Progenitor cell of endocrine pancreas (in vitro differentiated cells): Measurements from ENCODE around the gene B3GALNT2. TPM values are rescaled to one million over a fixed set of nuclear protein-coding genes. Genes with fewer than 3 reads are reported as not detected.

Experiments
- DNase-seq: peaks from one replicate; pipeline ENCODE4 v3.0.0; 2021; ENCODE audit warnings: low spot score; ENCODE audit not compliant: unreplicated experiment
- H3K27ac Mint-ChIP-seq: 2 replicates; pipeline ENCODE4 v1.8.0; 2021; ENCODE audit warnings: mild to moderate bottlenecking, moderate library complexity, mixed read lengths
- H3K27me3 Mint-ChIP-seq: 2 replicates; pipeline ENCODE4 v1.8.0; 2021; ENCODE audit warnings: mixed read lengths
- H3K36me3 Mint-ChIP-seq: 2 replicates; pipeline ENCODE4 v1.8.0; 2022; ENCODE audit warnings: mixed read lengths; ENCODE audit not compliant: insufficient read depth
- H3K4me1 Mint-ChIP-seq: 2 replicates; pipeline ENCODE4 v1.8.0; 2021; ENCODE audit warnings: low read depth, mixed read lengths
- H3K4me3 Mint-ChIP-seq: 2 replicates; pipeline ENCODE4 v1.8.0; 2021; ENCODE audit warnings: low read depth, mild to moderate bottlenecking, moderate library complexity, mixed read lengths
- H3K9me3 Mint-ChIP-seq: 2 replicates; pipeline ENCODE4 v1.8.0; 2021; ENCODE audit warnings: low read depth, mixed read lengths
- total RNA-seq: library from RNA; stranded (reverse); gene quantifications from 2 replicates; pipeline ENCODE4 v1.2.1, GENCODE V29; 2021
- TF ChIP-seq, protein P1 (sequence below): fragments of 200-600 bp; sonication (generic); IDR thresholded peaks from one replicate; pipeline ENCODE4 v1.5.0; 2021; ENCODE audit warnings: antibody characterized with exemption, mild to moderate bottlenecking; ENCODE audit not compliant: unreplicated experiment

The B3GALNT2 gene
- total RNA-seq, 1 donor from 2014 or later: 49.6 TPM

DNA sequence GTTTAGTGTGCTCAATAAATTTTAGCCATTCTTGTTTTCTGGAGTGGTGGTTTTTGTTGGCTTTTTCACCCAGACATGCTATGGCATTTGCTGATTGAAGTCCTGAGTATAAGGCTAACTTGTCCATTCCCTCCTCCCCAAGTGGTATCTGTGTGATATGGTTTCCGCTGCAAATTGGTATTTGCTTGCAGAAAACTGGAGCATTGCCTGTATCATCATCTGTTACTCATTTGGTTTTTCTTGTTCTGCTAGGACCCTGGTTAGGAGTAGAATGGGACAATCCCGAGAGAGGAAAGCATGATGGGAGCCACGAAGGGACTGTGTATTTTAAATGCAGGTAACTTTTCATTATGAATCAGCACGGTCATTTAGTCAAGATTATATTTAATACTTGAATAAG lies 103.0 kb downstream of the B3GALNT2 start:
- Mint-ChIP-seq H3K36me3 (peaks cover 2% of the 10 kb centered on the region), H3K27me3 (no peaks in the 10 kb centered on the region), H3K4me3 (no peak overlapping the region), H3K9me3 (no peaks in the 10 kb centered on the region), H3K27ac (no peak overlapping the region), H3K4me1 (peaks cover 1% of the 10 kb centered on the region)
- DNase-seq: no peak
- TF ChIP-seq, protein P1, sequence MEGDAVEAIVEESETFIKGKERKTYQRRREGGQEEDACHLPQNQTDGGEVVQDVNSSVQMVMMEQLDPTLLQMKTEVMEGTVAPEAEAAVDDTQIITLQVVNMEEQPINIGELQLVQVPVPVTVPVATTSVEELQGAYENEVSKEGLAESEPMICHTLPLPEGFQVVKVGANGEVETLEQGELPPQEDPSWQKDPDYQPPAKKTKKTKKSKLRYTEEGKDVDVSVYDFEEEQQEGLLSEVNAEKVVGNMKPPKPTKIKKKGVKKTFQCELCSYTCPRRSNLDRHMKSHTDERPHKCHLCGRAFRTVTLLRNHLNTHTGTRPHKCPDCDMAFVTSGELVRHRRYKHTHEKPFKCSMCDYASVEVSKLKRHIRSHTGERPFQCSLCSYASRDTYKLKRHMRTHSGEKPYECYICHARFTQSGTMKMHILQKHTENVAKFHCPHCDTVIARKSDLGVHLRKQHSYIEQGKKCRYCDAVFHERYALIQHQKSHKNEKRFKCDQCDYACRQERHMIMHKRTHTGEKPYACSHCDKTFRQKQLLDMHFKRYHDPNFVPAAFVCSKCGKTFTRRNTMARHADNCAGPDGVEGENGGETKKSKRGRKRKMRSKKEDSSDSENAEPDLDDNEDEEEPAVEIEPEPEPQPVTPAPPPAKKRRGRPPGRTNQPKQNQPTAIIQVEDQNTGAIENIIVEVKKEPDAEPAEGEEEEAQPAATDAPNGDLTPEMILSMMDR: no peak

Other genes with a start within 250 kb of the B3GALNT2 start
- gene ARID4B, start 176.3 kb downstream of the B3GALNT2 start, total RNA-seq: 66.5 and 68.8 TPM in 2 replicates
- 43.3 and 50.6 TPM in 2 replicates for gene GGPS1, start 175.9 kb downstream of the B3GALNT2 start, total RNA-seq
- 37.5 and 40.7 TPM in 2 replicates for gene TBCE, start 137.0 kb downstream of the B3GALNT2 start, total RNA-seq
- gene GNG4, start 145.3 kb upstream of the B3GALNT2 start, total RNA-seq: 19.6 and 26.7 TPM in 2 replicates